Suppressor macrophage treated with lipopolysaccharide for 4 hours (primary cell): ENCODE results near the gene KLF4.
A peak's percentile ranks its signal among the peaks of the same experiment; 100 is the strongest.
"Not testable (repeated sequence)": the region's sequence is repeated elsewhere in the genome, so short reads cannot be mapped to it uniquely, and the experiment has no call there.

Experiments
- DNase-seq: peaks from one replicate; pipeline ENCODE4 v3.0.0-alpha.2; 2020

The KLF4 gene

DNA sequence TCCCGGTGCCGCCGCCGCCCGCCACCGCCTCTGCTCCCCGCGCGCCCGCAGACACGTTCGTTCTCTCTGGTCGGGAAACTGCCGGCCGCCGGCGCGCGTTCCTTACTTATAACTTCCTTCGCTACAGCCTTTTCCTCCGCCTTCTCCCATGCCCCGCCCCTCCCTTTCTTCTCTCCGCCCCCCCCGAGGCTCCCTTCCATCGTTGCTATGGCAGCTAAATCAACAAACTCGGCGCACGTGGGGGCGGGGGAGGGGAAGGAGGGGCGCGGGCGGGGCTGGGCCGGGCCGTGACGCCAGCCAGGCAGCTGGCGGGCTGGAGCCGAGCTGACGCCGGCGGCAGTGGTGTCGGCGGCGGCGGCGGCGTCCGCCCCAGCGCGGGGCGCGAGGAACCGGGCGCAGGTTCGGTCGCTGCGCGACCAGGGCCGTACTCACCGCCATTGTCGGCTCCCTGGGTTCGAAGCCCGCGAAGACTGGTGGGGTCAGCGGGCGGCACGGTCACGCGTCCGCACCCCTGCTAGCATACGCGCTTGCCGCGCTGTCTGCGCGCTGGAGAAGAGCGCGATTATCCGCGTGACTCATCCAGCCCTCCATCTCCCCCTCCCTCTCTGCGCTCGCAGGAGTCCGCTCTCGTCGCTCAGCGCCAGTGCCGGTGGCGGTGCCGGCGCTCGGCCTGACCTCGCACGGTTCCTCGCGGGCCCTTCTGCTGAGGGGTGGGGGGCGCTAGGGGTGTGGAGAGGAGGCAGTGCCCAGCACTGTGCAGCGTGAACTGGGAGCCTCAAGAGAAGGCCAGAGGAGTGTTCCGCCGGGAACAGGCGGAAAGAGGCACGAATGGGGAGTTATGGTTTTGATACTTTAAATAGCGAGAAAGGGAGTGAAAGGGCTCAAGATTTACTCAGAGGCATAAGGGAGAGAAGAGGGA is at the start of gene KLF4:
KLF4 (minus strand) TSS at position 83 of the 919 bp plus-strand sequence. CDS start 597 bp downstream, outside the sequence.
- DNase-seq = peak; percentile 98

- DNase-seq = no peak
Measured at GRCh38 chr9:107536462-107536861, 46.9 kb upstream of the KLF4 start.

DNA sequence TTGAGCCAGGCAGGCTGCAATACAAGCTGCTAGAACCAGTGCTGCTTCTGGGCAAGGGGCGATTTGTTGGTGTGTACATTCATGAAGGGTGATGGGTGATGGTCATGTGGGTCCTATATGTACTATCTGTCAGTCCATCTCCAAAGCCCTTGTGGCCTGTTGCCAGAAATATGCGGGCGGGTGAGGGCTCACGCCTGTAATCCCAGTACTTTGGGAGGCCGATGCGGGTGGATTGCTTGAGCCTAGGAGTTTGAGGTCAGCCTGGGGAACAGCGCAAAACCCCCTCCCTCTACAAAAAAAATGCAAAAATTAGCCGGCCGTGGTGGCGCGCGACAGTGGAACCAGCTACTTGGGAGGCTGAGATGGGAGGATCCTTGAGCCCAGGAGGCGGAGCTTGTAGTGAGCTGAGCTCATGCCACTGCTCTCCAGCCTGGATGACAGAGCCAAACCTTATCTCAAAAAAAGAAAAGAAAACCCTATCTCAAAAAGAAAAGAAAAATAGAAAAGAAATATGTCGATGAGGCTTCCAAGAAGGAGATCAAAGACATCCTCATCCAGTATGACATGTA is 45.0 kb upstream of the KLF4 start:
- no peak for DNase-seq

DNA sequence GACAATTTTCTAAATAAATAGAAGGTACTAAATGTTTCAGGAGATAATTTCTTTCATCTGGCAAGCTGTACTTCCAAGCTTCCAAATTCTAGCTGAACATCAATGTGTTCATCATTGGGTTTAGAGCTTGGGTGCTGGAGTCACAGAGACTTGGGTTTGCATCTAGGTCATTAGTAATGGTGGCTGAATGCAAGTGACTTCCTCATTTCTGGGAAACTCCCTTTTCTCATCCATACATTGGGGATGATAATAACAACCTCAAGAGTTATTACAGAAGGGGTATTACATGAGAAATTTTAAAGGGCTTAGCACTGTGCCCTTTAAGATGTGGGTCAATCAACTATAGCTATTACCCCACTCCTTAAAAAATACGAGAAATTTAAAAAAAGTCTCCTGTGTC is 41.1 kb upstream of the KLF4 start:
- DNase-seq = peak; percentile 76

GRCh38 chr9:107528686-107529085 is 39.1 kb upstream of the KLF4 start:
- no peak for DNase-seq

- no peak for DNase-seq
Measured at GRCh38 chr9:107523539-107523938, 34.0 kb upstream of the KLF4 start.

DNA sequence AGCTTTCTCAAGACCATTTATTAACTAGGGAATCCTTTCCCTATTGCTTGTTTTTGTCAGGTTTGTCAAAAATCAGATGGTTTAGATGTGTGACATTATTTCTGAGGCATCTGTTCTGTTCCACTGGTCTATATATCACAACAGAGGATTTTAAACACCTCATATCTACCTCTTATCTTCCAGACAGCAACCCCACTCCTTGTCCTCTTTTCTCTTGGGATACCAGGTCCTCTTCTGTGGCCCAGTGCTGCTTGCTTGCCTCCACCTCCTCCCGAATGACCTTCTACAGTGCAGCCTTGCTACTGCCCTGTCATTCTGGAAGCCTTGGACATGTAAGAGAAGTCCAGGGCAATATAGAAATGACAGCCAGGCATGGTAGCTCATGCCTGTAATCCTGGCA is 30.6 kb upstream of the KLF4 start:
- no peak for DNase-seq

GRCh38 chr9:107518037-107518807 is 28.7 kb upstream of the KLF4 start:
- DNase-seq = no peak

- DNase-seq = peak; percentile 63
Measured at GRCh38 chr9:107513464-107514100, 24.0 kb upstream of the KLF4 start.

- DNase-seq = peak; percentile 84
Measured at GRCh38 chr9:107504585-107505455, 15.3 kb upstream of the KLF4 start.

DNA sequence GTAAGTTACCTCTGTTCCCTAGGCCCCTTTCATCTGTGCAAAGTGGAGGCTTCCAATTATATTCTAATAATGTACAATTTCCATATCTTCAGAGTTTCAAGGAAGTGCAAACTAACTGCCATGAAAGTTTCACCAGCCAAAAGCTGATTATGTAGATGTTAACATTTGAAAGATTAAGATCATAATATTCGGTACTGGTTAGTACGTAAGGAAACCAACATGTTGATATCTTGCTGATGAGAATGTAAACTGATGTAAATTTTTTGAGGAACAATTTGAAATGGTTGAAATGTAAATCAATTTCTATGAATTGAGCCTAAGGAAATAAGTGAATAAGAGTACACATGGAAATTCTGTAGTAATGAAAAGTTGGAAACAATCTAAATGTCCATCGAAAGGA is 12.9 kb upstream of the KLF4 start:
- no peak for DNase-seq

DNA sequence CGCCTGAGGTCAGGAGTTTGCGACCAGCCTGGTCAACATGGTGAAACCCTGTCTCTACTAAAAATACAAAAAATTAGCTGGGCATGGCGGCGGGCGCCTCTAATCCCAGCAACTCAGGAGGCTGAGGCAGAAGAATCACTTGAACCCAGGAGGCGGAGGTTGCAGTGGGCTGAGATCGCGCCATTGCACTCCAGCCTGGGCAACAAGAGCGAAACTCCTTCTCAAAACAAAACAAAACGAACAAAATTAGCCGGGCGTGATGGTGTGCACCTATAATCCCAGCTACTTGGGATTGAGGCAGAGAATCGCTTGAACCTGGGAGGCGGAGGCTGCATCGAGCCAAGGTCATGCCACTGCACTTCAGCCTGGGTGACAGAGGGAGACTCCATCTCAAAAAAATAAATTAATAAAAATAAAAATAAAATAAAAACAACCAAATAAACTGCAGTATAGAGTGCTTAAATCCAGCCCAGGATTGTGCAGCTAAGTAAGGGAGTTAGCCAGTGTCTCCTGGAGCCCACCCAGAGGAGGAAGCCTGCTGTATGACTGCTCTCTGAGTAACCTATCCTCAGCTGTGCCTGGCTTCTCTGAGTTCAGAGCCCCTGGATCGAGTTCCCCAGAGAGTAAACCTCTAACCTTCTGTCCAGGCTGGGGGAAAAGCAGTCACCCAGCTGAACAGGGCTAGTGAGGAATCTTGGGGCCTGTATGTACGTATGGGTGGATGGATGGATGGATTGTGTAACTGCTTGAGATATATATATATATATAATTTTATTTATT is 11.0 kb upstream of the KLF4 start:
- not testable (repeated sequence) for DNase-seq

DNA sequence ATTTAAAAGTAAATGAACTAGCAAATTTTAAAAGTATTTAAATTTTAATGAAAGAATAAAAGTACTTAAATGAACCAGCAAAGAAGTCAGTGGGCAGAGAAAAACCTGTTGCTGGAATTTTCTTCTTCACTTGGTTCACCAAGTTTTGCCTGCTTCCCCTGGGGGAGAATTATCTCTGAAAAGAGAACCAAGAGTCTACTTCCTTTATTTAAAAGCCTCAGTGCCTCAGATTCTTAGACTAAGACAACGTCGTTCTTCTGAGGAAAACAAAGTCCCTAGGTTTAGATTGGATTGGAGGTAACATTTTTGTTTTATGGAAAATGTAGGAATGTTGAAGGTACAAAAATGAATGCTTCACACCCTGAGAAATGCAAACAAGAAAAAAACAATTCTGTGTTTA is 7.4 kb upstream of the KLF4 start:
- DNase-seq = no peak

DNA sequence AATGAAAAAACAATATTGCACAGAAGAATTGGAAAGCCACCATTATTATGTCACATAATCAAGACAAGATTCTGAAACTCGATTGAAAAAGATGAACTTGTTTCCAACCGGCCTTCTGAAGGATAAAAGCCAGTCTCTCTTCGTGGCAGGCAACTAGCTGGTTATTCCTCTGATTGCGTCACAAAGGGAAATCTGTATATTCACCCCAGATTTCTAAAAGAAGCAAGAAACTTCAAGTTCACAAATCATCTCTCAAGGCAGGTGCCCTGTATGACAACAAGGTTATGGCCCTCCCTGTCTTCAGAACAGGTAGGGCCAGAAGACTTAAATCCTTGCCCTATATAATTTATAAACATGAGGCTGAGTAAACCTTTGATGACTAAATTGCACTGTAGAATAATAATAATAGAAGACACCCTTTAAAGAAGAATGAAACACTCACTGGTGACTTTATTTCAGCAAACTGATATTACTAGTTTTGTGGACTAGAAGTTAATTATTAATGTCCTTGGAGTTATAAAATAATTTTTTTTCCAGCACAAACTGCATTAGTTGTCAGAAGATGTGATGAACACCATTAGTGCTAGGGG is 2.9 kb upstream of the KLF4 start:
- DNase-seq = peak; percentile 24

- no peak for DNase-seq
Measured at GRCh38 chr9:107491081-107492053, 1.8 kb upstream of the KLF4 start.

DNA sequence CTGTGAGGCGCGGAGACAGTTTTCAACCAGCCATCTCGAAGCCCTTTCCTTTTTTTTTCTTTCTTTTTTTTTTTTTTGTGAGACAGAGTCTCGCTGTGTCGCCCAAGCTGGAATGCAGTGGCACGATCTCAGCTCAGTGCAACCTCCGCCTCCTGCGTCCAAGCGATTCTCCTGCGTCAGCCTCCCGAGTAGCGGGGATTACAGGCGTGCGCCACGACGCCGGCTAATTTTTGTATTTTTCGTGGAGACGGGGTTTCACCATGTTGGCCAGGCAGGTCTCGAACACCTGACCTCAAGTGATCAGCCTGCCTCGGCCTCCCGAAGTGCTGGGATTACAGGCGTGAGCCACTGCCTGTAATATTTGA is 1.0 kb upstream of the KLF4 start:
- DNase-seq = not testable (repeated sequence)

GRCh38 chr9:107489144-107489673 is 360 bp downstream of the KLF4 start:
- no peak for DNase-seq

DNA sequence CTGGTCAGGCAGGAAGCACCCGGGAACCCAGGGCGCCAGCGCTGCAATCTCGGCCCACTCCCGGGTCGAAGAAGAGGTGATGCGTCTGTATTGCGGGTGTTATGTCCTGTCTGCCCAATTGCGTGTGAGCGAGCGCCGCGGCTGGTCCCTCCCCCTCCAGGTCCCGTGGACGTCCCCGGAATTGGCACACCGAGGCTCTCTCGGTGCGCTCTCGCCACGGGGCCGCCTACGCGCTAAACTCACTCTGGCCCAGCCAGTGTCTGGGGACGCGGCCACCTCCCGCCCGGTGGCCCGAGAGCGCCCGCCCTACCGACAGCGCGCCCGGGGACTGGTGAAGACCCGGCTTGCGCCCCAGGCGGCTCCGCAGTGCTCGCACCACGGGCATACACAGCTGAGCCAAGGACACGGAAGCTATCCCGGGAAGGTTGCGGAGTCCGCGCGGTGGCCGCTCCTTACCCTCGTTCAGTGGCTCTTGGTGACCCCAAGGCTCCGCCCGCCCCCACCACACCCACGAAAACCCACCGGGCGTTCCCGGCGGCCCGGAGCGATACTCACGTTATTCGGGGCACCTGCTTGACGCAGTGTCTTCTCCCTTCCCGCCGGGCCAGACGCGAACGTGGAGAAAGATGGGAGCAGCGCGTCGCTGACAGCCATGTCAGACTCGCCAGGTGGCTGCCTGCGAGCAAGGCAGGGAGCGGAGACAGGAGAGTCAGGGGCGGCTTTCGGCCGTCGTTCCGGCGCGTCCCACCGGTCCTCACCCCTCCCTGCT is 1.0 kb downstream of the KLF4 start:
- peak; percentile 81 for DNase-seq
